Measurements from ENCODE around the gene BIN2. TPM values are rescaled to one million over a fixed set of nuclear protein-coding genes. Genes with fewer than 3 reads are reported as not detected.

BIN2 gene
- total and polyA plus RNA-seq, 10 of the 15 experiments (the other 5 are each of a cell fraction or from before 2014, with no cell fraction given): 8.6 to 42.9 (median 32.1) TPM

DNA sequence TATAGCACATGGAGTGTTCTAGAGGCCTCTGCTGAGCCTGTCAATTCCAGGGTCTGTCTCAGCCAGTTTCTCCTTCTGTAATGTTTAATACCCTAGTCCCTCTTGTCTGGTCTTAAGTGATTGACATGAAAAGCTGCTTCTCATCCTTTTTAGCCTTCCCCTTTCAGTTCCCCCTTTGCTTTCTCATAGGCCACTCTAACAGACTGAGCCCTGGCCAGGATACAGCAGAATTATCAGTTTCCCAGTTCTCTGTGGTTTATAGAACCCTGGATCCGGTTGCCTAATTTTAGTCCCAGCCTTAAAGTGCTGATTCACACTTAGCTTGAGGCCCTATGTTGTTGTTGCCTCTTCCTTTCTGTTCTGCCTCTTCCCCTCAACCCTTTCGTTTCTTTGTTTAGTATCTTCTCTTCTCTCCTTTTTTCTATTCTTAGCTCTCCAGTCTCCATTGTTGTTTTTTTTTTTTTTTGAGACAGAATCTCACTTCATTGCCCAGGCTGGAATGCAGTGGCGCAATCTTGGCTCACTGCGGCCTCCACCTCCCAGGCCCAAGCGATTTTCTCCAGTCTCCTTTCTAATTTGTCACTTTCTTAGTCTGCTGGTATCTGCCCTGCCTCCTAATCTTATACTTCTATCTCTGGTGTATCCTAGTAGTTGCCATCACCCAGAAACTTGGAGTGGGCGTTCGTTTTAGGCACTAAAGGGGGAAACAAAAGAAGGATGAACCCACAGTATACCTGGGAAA lies 2.9 kb upstream of the BIN2 start:
- Histone ChIP-seq H3K9me3 (replicated peaks; ENCODE audit: control insufficient read depth, insufficient read depth, low read length) (no peaks in the 10 kb centered on the region), H3K27ac (ENCODE audit: control insufficient read depth, insufficient read depth) (peak overlapping the region; percentile 83), H4K20me1 (ENCODE audit: control insufficient read depth, insufficient read depth) (no peaks in the 10 kb centered on the region), H3K27me3 (replicated peaks in 1 of 2; ENCODE audit: control insufficient read depth in 2 of 2, insufficient read depth in 2 of 2, low read length in 1 of 2) (no peaks in the 10 kb centered on the region), H3K9ac (ENCODE audit: control insufficient read depth, insufficient read depth, low read length) (peak overlapping the region; percentile 51), H3K4me3 (peak overlapping the region; percentile 41; the same call in 1 of the 2 replicates), H3K4me1 (ENCODE audit: control insufficient read depth, insufficient read depth, low read length) (peaks cover 41% of the 10 kb centered on the region), H3K36me3 (ENCODE audit: control insufficient read depth in 2 of 2, insufficient read depth in 2 of 2, low read length in 1 of 2) (no peaks in the 10 kb centered on the region), H3K79me2 (ENCODE audit: control insufficient read depth, insufficient read depth, low read length) (peaks cover 23% of the 10 kb centered on the region), H2AFZ (ENCODE audit: control insufficient read depth, low read depth, low read length) (peak overlapping the region; percentile 71), H3K4me2 (ENCODE audit: control insufficient read depth, insufficient read depth) (peak overlapping the region; percentile 82)
- ChIA-PET SMC1A (ENCODE audit: uncharacterized antibody, unreplicated experiment) (interaction anchor here (0.6 to 2.5 kb wide), 9 partner anchors 9 to 340 kb away, joined by 3 to 18 read pairs (median 3); partner anchors contain the start of gene SMAGP), POLR2A (interaction anchor here (0.6 to 1.3 kb wide), 3 partner anchors 29 to 662 kb away, joined by 3 to 5 read pairs (median 3); no protein-coding TSS in a partner anchor), CTCF (interaction anchor here (0.6 to 2.7 kb wide), 6 partner anchors 8 to 562 kb away, joined by 3 to 23 read pairs (median 3); no protein-coding TSS in a partner anchor), RAD21 (ENCODE audit: unreplicated experiment) (interaction anchor here (0.9 to 1.7 kb wide), 2 partner anchors 12 to 14 kb away, joined by 3 to 14 read pairs; no protein-coding TSS in a partner anchor)
- intact Hi-C loops (cut with micrococcal nuclease; ENCODE audit: unreplicated experiment) (loop anchor here (10.0 kb wide), 1 partner anchor 562 kb away; the partner anchor contains the start of gene ATF1), in situ Hi-C loops (cut with MboI) (no loop called here)
- FAIRE-seq: peak; percentile 92
- WGBS (ENCODE audit: insufficient coverage, insufficient replicate concordance, low lambda C conversion rate, missing lambda C conversion rate): 51% methylated on average over 7 of the region's 7 CpGs
- no TSS peak for BruUV-seq (replicated peaks)
- peak; percentile 43 for ATAC-seq
- peak; percentile 77 for DNase-seq (ENCODE audit: low read depth, low spot score)
- TF ChIP-seq ZNF622 (IDR thresholded peaks at IDR 0.05) (no peak), SMARCA5 (IDR thresholded peaks at IDR 0.05) (no peak), ZNF207 (IDR thresholded peaks at IDR 0.05; ENCODE audit: borderline replicate concordance) (no peak), NR2C1 (IDR thresholded peaks at IDR 0.05) (no peak), BMI1 (IDR thresholded peaks at IDR 0.05; ENCODE audit: borderline replicate concordance) (no peak), NR2F1 (conservative IDR thresholded peaks at IDR 0.05) (no peak), PML (IDR thresholded peaks at IDR 0.05; ENCODE audit: low read length) (no peak), NRF1 (conservative IDR thresholded peaks at IDR 0.05; ENCODE audit: low read depth, low read length) (no peak), MYB (IDR thresholded peaks at IDR 0.05; ENCODE audit: borderline replicate concordance, low read depth, low read length) (no peak), TARDBP (IDR thresholded peaks at IDR 0.05; ENCODE audit: borderline replicate concordance) (no peak), RB1 (IDR thresholded peaks at IDR 0.05; ENCODE audit: borderline replicate concordance) (no peak), KAT2A (conservative IDR thresholded peaks at IDR 0.05; ENCODE audit: control insufficient read depth, low read depth, low read length) (no peak), GATAD2B (conservative IDR thresholded peaks at IDR 0.05; ENCODE audit: low read depth) (no peak), SIX5 (IDR thresholded peaks at IDR 0.05; ENCODE audit: low read depth, low read length, severe bottlenecking) (no peak), CHD2 (IDR thresholded peaks at IDR 0.05; ENCODE audit: borderline replicate concordance, low read depth, low read length) (no peak), GABPA (IDR thresholded peaks at IDR 0.05; ENCODE audit: low read depth) (no peak), HDGF (IDR thresholded peaks at IDR 0.05) (0 out of 2 replicates have a peak, but pooled peaks have one; percentile 45), IRF4 (IDR thresholded peaks at IDR 0.05; ENCODE audit: low read depth, low read length) (no peak), BCL11A (IDR thresholded peaks at IDR 0.05; ENCODE audit: low read depth, low read length) (no peak), POLR2AphosphoS5 (IDR thresholded peaks at IDR 0.05; ENCODE audit: low read length) (no peak)
- TF ChIP-seq, protein P1, sequence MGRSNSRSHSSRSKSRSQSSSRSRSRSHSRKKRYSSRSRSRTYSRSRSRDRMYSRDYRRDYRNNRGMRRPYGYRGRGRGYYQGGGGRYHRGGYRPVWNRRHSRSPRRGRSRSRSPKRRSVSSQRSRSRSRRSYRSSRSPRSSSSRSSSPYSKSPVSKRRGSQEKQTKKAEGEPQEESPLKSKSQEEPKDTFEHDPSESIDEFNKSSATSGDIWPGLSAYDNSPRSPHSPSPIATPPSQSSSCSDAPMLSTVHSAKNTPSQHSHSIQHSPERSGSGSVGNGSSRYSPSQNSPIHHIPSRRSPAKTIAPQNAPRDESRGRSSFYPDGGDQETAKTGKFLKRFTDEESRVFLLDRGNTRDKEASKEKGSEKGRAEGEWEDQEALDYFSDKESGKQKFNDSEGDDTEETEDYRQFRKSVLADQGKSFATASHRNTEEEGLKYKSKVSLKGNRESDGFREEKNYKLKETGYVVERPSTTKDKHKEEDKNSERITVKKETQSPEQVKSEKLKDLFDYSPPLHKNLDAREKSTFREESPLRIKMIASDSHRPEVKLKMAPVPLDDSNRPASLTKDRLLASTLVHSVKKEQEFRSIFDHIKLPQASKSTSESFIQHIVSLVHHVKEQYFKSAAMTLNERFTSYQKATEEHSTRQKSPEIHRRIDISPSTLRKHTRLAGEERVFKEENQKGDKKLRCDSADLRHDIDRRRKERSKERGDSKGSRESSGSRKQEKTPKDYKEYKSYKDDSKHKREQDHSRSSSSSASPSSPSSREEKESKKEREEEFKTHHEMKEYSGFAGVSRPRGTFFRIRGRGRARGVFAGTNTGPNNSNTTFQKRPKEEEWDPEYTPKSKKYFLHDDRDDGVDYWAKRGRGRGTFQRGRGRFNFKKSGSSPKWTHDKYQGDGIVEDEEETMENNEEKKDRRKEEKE (IDR thresholded peaks at IDR 0.05): no peak
- TF ChIP-seq, protein P2, sequence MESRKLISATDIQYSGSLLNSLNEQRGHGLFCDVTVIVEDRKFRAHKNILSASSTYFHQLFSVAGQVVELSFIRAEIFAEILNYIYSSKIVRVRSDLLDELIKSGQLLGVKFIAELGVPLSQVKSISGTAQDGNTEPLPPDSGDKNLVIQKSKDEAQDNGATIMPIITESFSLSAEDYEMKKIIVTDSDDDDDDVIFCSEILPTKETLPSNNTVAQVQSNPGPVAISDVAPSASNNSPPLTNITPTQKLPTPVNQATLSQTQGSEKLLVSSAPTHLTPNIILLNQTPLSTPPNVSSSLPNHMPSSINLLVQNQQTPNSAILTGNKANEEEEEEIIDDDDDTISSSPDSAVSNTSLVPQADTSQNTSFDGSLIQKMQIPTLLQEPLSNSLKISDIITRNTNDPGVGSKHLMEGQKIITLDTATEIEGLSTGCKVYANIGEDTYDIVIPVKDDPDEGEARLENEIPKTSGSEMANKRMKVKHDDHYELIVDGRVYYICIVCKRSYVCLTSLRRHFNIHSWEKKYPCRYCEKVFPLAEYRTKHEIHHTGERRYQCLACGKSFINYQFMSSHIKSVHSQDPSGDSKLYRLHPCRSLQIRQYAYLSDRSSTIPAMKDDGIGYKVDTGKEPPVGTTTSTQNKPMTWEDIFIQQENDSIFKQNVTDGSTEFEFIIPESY (IDR thresholded peaks at IDR 0.05): no peak
